EL (cell line): ENCODE results near the gene WDR1.
"Not testable (repeated sequence)": the region's sequence is repeated elsewhere in the genome, so short reads cannot be mapped to it uniquely, and the experiment has no call there.

Experiments
- DNase-seq: peaks from one replicate; pipeline ENCODE4 v3.0.0-alpha.2; 2016

The WDR1 gene

GRCh38 chr4:10130178-10130888 is 13.7 kb upstream of the WDR1 start:
- no peak for DNase-seq

- no peak for DNase-seq
Observed at GRCh38 chr4:10129196-10130177, 12.9 kb upstream of the WDR1 start.

- DNase-seq = no peak
Observed at GRCh38 chr4:10128761-10129160, 12.2 kb upstream of the WDR1 start.

- not testable (repeated sequence) for DNase-seq
Observed at GRCh38 chr4:10127531-10127930, 10.9 kb upstream of the WDR1 start.

GRCh38 chr4:10124167-10124930 is 7.8 kb upstream of the WDR1 start:
- DNase-seq = no peak

GRCh38 chr4:10123227-10124101 is 6.9 kb upstream of the WDR1 start:
- DNase-seq = no peak

- no peak for DNase-seq
Observed at GRCh38 chr4:10122236-10122932, 5.8 kb upstream of the WDR1 start.

GRCh38 chr4:10121568-10122208 is 5.1 kb upstream of the WDR1 start:
- no peak for DNase-seq

GRCh38 chr4:10120943-10121567 is 4.5 kb upstream of the WDR1 start:
- DNase-seq = no peak

- DNase-seq = no peak
Observed at GRCh38 chr4:10119773-10120172, 3.2 kb upstream of the WDR1 start.

GRCh38 chr4:10119278-10119677 is 2.7 kb upstream of the WDR1 start:
- DNase-seq = no peak

GRCh38 chr4:10118048-10119004 is 1.7 kb upstream of the WDR1 start:
- peak; percentile 16 for DNase-seq

GRCh38 chr4:10117359-10118047 is 904 bp upstream of the WDR1 start:
- DNase-seq = no peak

- DNase-seq = peak; percentile 69
Observed at GRCh38 chr4:10115797-10116568, 616 bp downstream of the WDR1 start.

- peak; percentile 66 for DNase-seq
Observed at GRCh38 chr4:10115271-10115796, 1.3 kb downstream of the WDR1 start.

- no peak for DNase-seq
Observed at GRCh38 chr4:10114607-10115006, 2.0 kb downstream of the WDR1 start.

GRCh38 chr4:10114147-10114546 is 2.5 kb downstream of the WDR1 start:
- DNase-seq = no peak
